Lower leg skin (tissue), 3 donors: ENCODE data around the gene DAD1.

ENCODE experiments used
- CTCF ChIP-seq, 3 donors: fragments of 450-650 bp; IDR thresholded peaks; one replicate each; pipeline ENCODE4 v1.5.1; 2016; ENCODE audit warnings: antibody characterized with exemption in 3 of 3, mild to moderate bottlenecking in 3 of 3, moderate library complexity in 2 of 3
- POLR2A ChIP-seq, 2 donors: fragments of 450-650 bp; IDR thresholded peaks; one replicate each; pipeline ENCODE4 v1.6.1; 2016 to 2017; ENCODE audit warnings: antibody characterized with exemption in 2 of 2, mild to moderate bottlenecking in 1 of 2, moderate library complexity in 1 of 2

GRCh38 chr14:22547313-22547947 is 41.6 kb downstream of the DAD1 start:
- TF ChIP-seq POLR2A (IDR thresholded peaks at IDR 0.05) (no peak), CTCF (IDR thresholded peaks at IDR 0.05) (no peak)
